HEK293 (cell line): ENCODE data around the gene HSDL2.

Experiments used
- GFI1B ChIP-seq: fragments of 450-650 bp; formaldehyde crosslinking; IDR thresholded peaks from 2 replicates; pipeline ENCODE4 v1.5.1; 2016; ENCODE audit warnings: missing biosample characterization, missing genetic modification characterization
- GLIS1 ChIP-seq: fragments of 450-650 bp; formaldehyde crosslinking; IDR thresholded peaks from 2 replicates; pipeline ENCODE4 v1.5.1; 2016; ENCODE audit warnings: missing biosample characterization, missing genetic modification characterization
- KLF1 ChIP-seq: fragments of 450-650 bp; formaldehyde crosslinking; IDR thresholded peaks from 2 replicates; pipeline ENCODE4 v1.5.1; 2016; ENCODE audit warnings: missing biosample characterization, missing genetic modification characterization
- KLF10 ChIP-seq: fragments of 450-650 bp; IDR thresholded peaks from 2 replicates; pipeline ENCODE4 v1.5.1; 2018; ENCODE audit warnings: missing biosample characterization, mild to moderate bottlenecking, missing genetic modification characterization
- MYNN ChIP-seq: fragments of 450-650 bp; formaldehyde crosslinking; IDR thresholded peaks from 2 replicates; pipeline ENCODE4 v1.5.1; 2016; ENCODE audit warnings: missing biosample characterization, missing genetic modification characterization, borderline replicate concordance
- PATZ1 ChIP-seq: fragments of 450-650 bp; formaldehyde crosslinking; IDR thresholded peaks from 2 replicates; pipeline ENCODE4 v1.5.1; 2016; ENCODE audit warnings: missing biosample characterization, missing genetic modification characterization
- PRDM1 ChIP-seq: fragments of 450-650 bp; formaldehyde crosslinking; IDR thresholded peaks from 2 replicates; pipeline ENCODE4; 2016; ENCODE audit warnings: missing biosample characterization, missing genetic modification characterization
- PRDM10 ChIP-seq: fragments of 450-650 bp; formaldehyde crosslinking; IDR thresholded peaks from 2 replicates; pipeline ENCODE4 v1.5.1; 2016; ENCODE audit warnings: missing biosample characterization, missing genetic modification characterization
- TCF7L2 ChIP-seq: IDR thresholded peaks from 2 replicates; pipeline ENCODE4 v1.6.1; 2011; ENCODE audit warnings: low read depth, mild to moderate bottlenecking, inconsistent platforms, low read length, moderate library complexity, borderline replicate concordance
- ZBTB10 ChIP-seq: fragments of 450-650 bp; formaldehyde crosslinking; IDR thresholded peaks from 2 replicates; pipeline ENCODE4 v1.5.1; 2016; ENCODE audit warnings: missing biosample characterization, missing genetic modification characterization
- ZBTB44 ChIP-seq: fragments of 450-650 bp; IDR thresholded peaks from 2 replicates; pipeline ENCODE4 v1.5.1; 2018; ENCODE audit warnings: missing biosample characterization, mild to moderate bottlenecking, missing genetic modification characterization
- ZFP69B ChIP-seq: fragments of 450-650 bp; formaldehyde crosslinking; IDR thresholded peaks from 2 replicates; pipeline ENCODE4 v1.5.1; 2016; ENCODE audit warnings: missing biosample characterization, missing genetic modification characterization
- ZNF16 ChIP-seq: fragments of 450-650 bp; formaldehyde crosslinking; IDR thresholded peaks from 2 replicates; pipeline ENCODE4 v1.5.1; 2016; ENCODE audit warnings: low read depth, missing biosample characterization, missing genetic modification characterization
- ZNF174 ChIP-seq: fragments of 450-650 bp; formaldehyde crosslinking; IDR thresholded peaks from 2 replicates; pipeline ENCODE4 v1.5.0; 2017; ENCODE audit warnings: missing biosample characterization, mild to moderate bottlenecking, missing genetic modification characterization
- ZNF266 ChIP-seq: fragments of 450-650 bp; formaldehyde crosslinking; IDR thresholded peaks from 2 replicates; pipeline ENCODE4 v1.5.1; 2016; ENCODE audit warnings: missing biosample characterization, missing genetic modification characterization, low read depth
- ZNF518A ChIP-seq: fragments of 450-650 bp; formaldehyde crosslinking; conservative IDR thresholded peaks from 2 replicates; pipeline ENCODE4 v1.5.1; 2016; ENCODE audit warnings: low read depth, missing biosample characterization, missing genetic modification characterization
- ZNF645 ChIP-seq: fragments of 450-650 bp; formaldehyde crosslinking; IDR thresholded peaks from 2 replicates; pipeline ENCODE4; 2016; ENCODE audit warnings: missing biosample characterization, missing genetic modification characterization
- ZNF658 ChIP-seq: fragments of 450-650 bp; formaldehyde crosslinking; IDR thresholded peaks from 2 replicates; pipeline ENCODE4; 2016; ENCODE audit warnings: missing biosample characterization, missing genetic modification characterization
- ZNF692 ChIP-seq: fragments of 450-650 bp; formaldehyde crosslinking; IDR thresholded peaks from 2 replicates; pipeline ENCODE4 v1.5.1; 2016; ENCODE audit warnings: missing biosample characterization, missing genetic modification characterization
- ZNF777 ChIP-seq: fragments of 450-650 bp; formaldehyde crosslinking; IDR thresholded peaks from 2 replicates; pipeline ENCODE4 v1.5.1; 2017; ENCODE audit warnings: missing biosample characterization, missing genetic modification characterization, borderline replicate concordance

The HSDL2 gene

GRCh38 chr9:112486221-112487007 lies 106.5 kb downstream of the HSDL2 start, which contains the start of gene KIAA1958 (continued):
- TF ChIP-seq ZNF518A (0 out of 2 replicates have a peak, but pooled peaks have one; percentile 15), ZBTB44 (tag by site-specific recombination) (no peak), PRDM1 (tag by site-specific recombination) (no peak), ZNF645 (no peak), ZNF658 (no peak), ZNF777 (tag by site-specific recombination) (peak; percentile 37; the same call in 1 of the 2 replicates), GFI1B (no peak), ZNF692 (tag by site-specific recombination) (peak; percentile 63; the same call in 1 of the 2 replicates), ZNF266 (tag by site-specific recombination) (no peak), ZNF174 (tag by site-specific recombination) (no peak), PRDM10 (tag by site-specific recombination) (peak; percentile 19; the same call in 1 of the 2 replicates), PATZ1 (tag by site-specific recombination) (0 out of 2 replicates have a peak, but pooled peaks have one; percentile 28), TCF7L2 (no peak), GLIS1 (tag by site-specific recombination) (peak; percentile 92), KLF1 (tag by site-specific recombination) (no peak), KLF10 (tag by site-specific recombination) (no peak), ZNF16 (tag by site-specific recombination) (no peak), ZBTB10 (tag by site-specific recombination) (no peak), MYNN (tag by site-specific recombination) (no peak), ZFP69B (tag by site-specific recombination) (peak; percentile 46; the same call in 1 of the 2 replicates)
